Heart right ventricle (tissue), 16 donors: Measurements from ENCODE around the gene RFX8. TPM values are rescaled to one million over a fixed set of nuclear protein-coding genes. Genes with fewer than 3 reads are reported as not detected.

ENCODE experiments used
- ATAC-seq, 8 donors: fragments of 200-7000 bp; cut with Tn5 transposase; one replicate each; pipeline ENCODE4 v1.9.1; 2020; ENCODE audit warnings: mild to moderate bottlenecking in 8 of 8, moderate library complexity in 8 of 8, moderate number of reproducible peaks in 1 of 8
- DNase-seq, 2 donors: peaks; one replicate each; pipeline ENCODE4 v3.0.0-alpha.2; 2020
- H3K27ac ChIP-seq, 10 donors: fragments of 200-600 bp; sonication (generic) in 2 of 10; one replicate each; pipeline versions ENCODE4 v1.5.0 to v1.8.0; 2020 to 2022; ENCODE audit warnings: mild to moderate bottlenecking in 3 of 10
- H3K27me3 ChIP-seq, 7 donors: fragments of 200-600 bp; one replicate each; pipeline ENCODE4 v1.8.0; 2021 to 2022; ENCODE audit warnings: mild to moderate bottlenecking in 2 of 7
- H3K36me3 ChIP-seq, 9 donors: fragments of 200-600 bp; sonication (generic) in 1 of 9; one replicate each; pipeline versions ENCODE4 v1.5.0 to v1.8.0; 2020 to 2022; ENCODE audit warnings: mild to moderate bottlenecking in 2 of 9
- H3K4me1 ChIP-seq, 9 donors: fragments of 200-600 bp; sonication (generic) in 1 of 9; one replicate each; pipeline versions ENCODE4 v1.5.0 to v1.8.0; 2020 to 2022; ENCODE audit warnings: mild to moderate bottlenecking in 4 of 9
- H3K4me3 ChIP-seq, 10 donors: fragments of 200-600 bp; sonication (generic) in 2 of 10; one replicate each; pipeline versions ENCODE4 v1.5.0 to v1.8.0; 2020 to 2022; ENCODE audit warnings: mild to moderate bottlenecking in 7 of 10, moderate library complexity in 2 of 10
- H3K9me3 ChIP-seq, 11 donors: fragments of 200-600 bp in 10 of 11; sonication (generic) in 2 of 11; one replicate each; pipeline versions ENCODE4 v1.5.0 to v1.8.0; 2013 to 2022; ENCODE audit warnings: mild to moderate bottlenecking in 2 of 11, control low read depth in 1 of 11, moderate library complexity in 1 of 11
- CTCF ChIP-seq, 9 donors: fragments of 200-600 bp; sonication (generic) in 2 of 9; IDR thresholded peaks; one replicate each; pipeline versions ENCODE4 v1.5.0 to v1.8.0; 2021 to 2022; ENCODE audit warnings: antibody characterized with exemption in 9 of 9, mild to moderate bottlenecking in 5 of 9, moderate library complexity in 1 of 9
- WGBS, 2 donors: extraction: QIAGEN DNeasy Blood & Tissue Kit; methylation state at CpG; one replicate each; pipeline ENCODE4 v1.1.7; 2013; ENCODE audit warnings: inconsistent platforms in 1 of 2; 5-methylcytosine and 5-hydroxymethylcytosine counted together
- intact Hi-C, 10 donors: fragments of 100-400 bp; cut with DNase I; formaldehyde crosslinking; loops; one replicate each; pipeline versions ENCODE4 v1.11.1 to v1.14.2; 2022
- polyA plus RNA-seq, 2 donors: library from polyadenylated mRNA; stranded (reverse); fragments of 200-250 nt; gene quantifications; one replicate each; pipeline ENCODE4 v1.2.3, GENCODE V29; 2013
- total RNA-seq, 10 donors: library from RNA; stranded (reverse); fragmentation: NEBNext Ultra II Directional in 3 of 10; extraction: Animal tissue kit (Norgen Biotek cat#: 25700) in 3 of 10; gene quantifications; one replicate each; pipeline versions ENCODE4 v1.2.1 to v1.2.4, GENCODE V29; 2021 to 2023
- donor health status: Arrhythmogenic right ventricular cardiomyopathy.
- donor health status: ischemic (EF 13 %, LVEDD 7.1; RV severe dilation, severe dysfunction).
- donor health status: healthy with polysubstance abuse.
- donor health status: DM: no; HTN: yes; CAD: no.
- donor health status: DM: no; HTN: no; CAD: no.
- donor health status: ischemic (EF 25% LVEDD 6.9; RV normal size, moderate dysfunction).
- donor health status: ischemic (EF 25% LVEDD 5.7; RV mildly dilated, moderate dysfunction).
- donor health status: healthy.
- donor health status: DM: yes; HTN: yes; CAD: no.
- donor health status: Ischemic cardiomyopathy.
- donor health status: ischemic (EF 35%, LVEDD 5.7; RV mildly dilated, moderate dysfunction).
- donor health status: nonischemic (EF 11% LVEDD 7.7; RV severe dilation, severe dysfunction).
- donor health status: DM: yes; HTN: yes; CAD: no.
- donor health status: PGD.
- donor health status: ischemic (EF 29% LVEDD 5.4; RV normal size, mild dysfunction).
- donor health status: nonischemic (EF 23%, LVEDD 6.1; RV moderate dilation, normal function).

RFX8 gene
- total and polyA plus RNA-seq, 12 donors: 0.15 to 0.44 (median 0.16) TPM; not detected in 5

GRCh38 chr2:101405351-101405899, 69.5 kb downstream of the RFX8 start:
- intact Hi-C loops: no loop called here
- 76 to 80% methylated on average over 7 of the region's 7 CpGs for WGBS, 2 donors
- no peak for ATAC-seq

GRCh38 chr2:101403745-101404144, 71.2 kb downstream of the RFX8 start:
- TF ChIP-seq CTCF (IDR thresholded peaks at IDR 0.05): no peak
- Histone ChIP-seq H3K36me3 (no peaks in the 10 kb centered on the region), H3K9me3 (no peaks in the 10 kb centered on the region), H3K27me3 (peaks cover 0 to 14% (median 0%) of the 10 kb centered on the region in 7 donors), H3K4me3 (no peak overlapping the region), H3K4me1 (peaks cover 0 to 28% (median 0%) of the 10 kb centered on the region in 9 donors), H3K27ac (no peak overlapping the region)
- 91 to 95% methylated on average over 1 of the region's 1 CpG for WGBS, 2 donors
- ATAC-seq (no peak), DNase-seq (no peak)
- intact Hi-C loops: loop anchor here in 1 of 10 donors (5.0 kb wide), 1 partner anchor 996 kb away; no protein-coding TSS in a partner anchor

More at GRCh38 chr2:101405351-101405899, 69.5 kb downstream of the RFX8 start:
- no peaks in the 10 kb centered on the region for H3K36me3 ChIP-seq
- peaks cover 0 to 6% (median 0%) of the 10 kb centered on the region in 7 donors for H3K27me3 ChIP-seq
- H3K9me3 ChIP-seq: no peaks in the 10 kb centered on the region
- DNase-seq: no peak
- TF ChIP-seq CTCF (IDR thresholded peaks at IDR 0.05): no peak
- no peak overlapping the region for H3K4me3 ChIP-seq
- peaks cover 0 to 20% (median 0%) of the 10 kb centered on the region in 9 donors for H3K4me1 ChIP-seq
- H3K27ac ChIP-seq: no peak overlapping the region

GRCh38 chr2:101402630-101403029, 72.3 kb downstream of the RFX8 start:
- H3K27ac ChIP-seq: no peak overlapping the region
- H3K4me1 ChIP-seq: peaks cover 0 to 28% (median 0%) of the 10 kb centered on the region in 9 donors
- TF ChIP-seq CTCF (IDR thresholded peaks at IDR 0.05): no peak
- H3K27me3 ChIP-seq: peaks cover 0 to 14% (median 0%) of the 10 kb centered on the region in 7 donors
- no peak overlapping the region for H3K4me3 ChIP-seq
- DNase-seq (no peak), ATAC-seq (no peak)
- WGBS, 2 donors: 94 to 96% methylated on average over 6 of the region's 6 CpGs
- intact Hi-C loops: loop anchor here in 1 of 10 donors (5.0 kb wide), 1 partner anchor 995 kb away; no protein-coding TSS in a partner anchor
- H3K36me3 ChIP-seq: no peaks in the 10 kb centered on the region
- H3K9me3 ChIP-seq: no peaks in the 10 kb centered on the region

GRCh38 chr2:101401906-101402305, 73.0 kb downstream of the RFX8 start:
- intact Hi-C loops: loop anchor here in 1 of 10 donors (5.0 kb wide), 1 partner anchor 995 kb away; no protein-coding TSS in a partner anchor
- Histone ChIP-seq H3K4me1 (peaks cover 0 to 28% (median 0%) of the 10 kb centered on the region in 9 donors), H3K4me3 (no peak overlapping the region), H3K9me3 (no peaks in the 10 kb centered on the region), H3K27ac (no peak overlapping the region), H3K36me3 (no peaks in the 10 kb centered on the region), H3K27me3 (peaks cover 0 to 14% (median 0%) of the 10 kb centered on the region in 7 donors)
- ATAC-seq (no peak), DNase-seq (no peak)
- 86% methylated on average over 5 of the region's 5 CpGs for WGBS, 2 donors
- no peak for TF ChIP-seq CTCF (IDR thresholded peaks at IDR 0.05)
